GM13977 (cell line): ENCODE measurements around the gene BTF3.

Experiments used
- DNase-seq: peaks from one replicate; pipeline ENCODE4 v3.0.0; 2012; ENCODE audit warnings: low spot score
- CTCF ChIP-seq: IDR thresholded peaks from 2 replicates; pipeline ENCODE4 v1.5.1; 2012; ENCODE audit warnings: mild to moderate bottlenecking, control low read depth; ENCODE audit not compliant: insufficient read depth; ENCODE audit errors: extremely low read depth, missing control alignments
- in situ Hi-C: fragments of 300-500 bp; cut with MboI; formaldehyde crosslinking; loops from one replicate; pipeline ENCODE4 v1.12.0; 2022; ENCODE audit warnings: low sequenced_read_pairs, low pct_unique_long_range_greater_than_20kb, mixed read lengths, inconsistent platforms; ENCODE audit not compliant: unreplicated experiment

BTF3 gene

GRCh38 chr5:73539730-73540129 is 41.5 kb downstream of the BTF3 start:
- no peak for DNase-seq

GRCh38 chr5:73540192-73540591 is 42.0 kb downstream of the BTF3 start:
- TF ChIP-seq CTCF, result no peak
- DNase-seq, result no peak
- in situ Hi-C loops, result no loop called here

More at GRCh38 chr5:73539730-73540129, 41.5 kb downstream of the BTF3 start:
- TF ChIP-seq CTCF, result no peak
- in situ Hi-C loops, result no loop called here

GRCh38 chr5:73542020-73542419 is 43.8 kb downstream of the BTF3 start:
- in situ Hi-C loops, result no loop called here
- DNase-seq, result no peak
- TF ChIP-seq CTCF, result no peak

GRCh38 chr5:73544429-73545402 is 46.5 kb downstream of the BTF3 start:
- no peak for TF ChIP-seq CTCF
- no peak for DNase-seq
- in situ Hi-C loops, result no loop called here

- no peak for DNase-seq
- TF ChIP-seq CTCF, result no peak
- in situ Hi-C loops, result no loop called here
These were observed 47.1 kb downstream of the BTF3 start for GRCh38 chr5:73545403-73545779.

GRCh38 chr5:73550016-73550415 is 51.8 kb downstream of the BTF3 start:
- no peak for DNase-seq
- in situ Hi-C loops, result no loop called here
- TF ChIP-seq CTCF, result no peak
